K562 (cell line): ENCODE measurements around the gene ANKRD13D. TPM values are rescaled to one million over a fixed set of nuclear protein-coding genes. Genes with fewer than 3 reads are reported as not detected.

Experiments used
- ARNT ChIP-seq, 2 experiments: fragments of 450-650 bp; IDR thresholded peaks; 2 replicates each; pipeline ENCODE4 v1.6.1; 2016; ENCODE audit warnings: mild to moderate bottlenecking in 1 of 2
- CHCHD3 ChIP-seq: fragments of 250-450 bp; sonication (Bioruptor Pico); IDR thresholded peaks from 2 replicates; pipeline ENCODE4 v2.1.2; 2022; ENCODE audit warnings: mild to moderate bottlenecking
- CREB3L1 ChIP-seq: fragments of 450-650 bp; IDR thresholded peaks from 2 replicates; pipeline ENCODE4 v1.6.1; 2014; ENCODE audit warnings: low read depth, mild to moderate bottlenecking, moderate library complexity, borderline replicate concordance
- CREB5 ChIP-seq: fragments of 250-450 bp; sonication (Bioruptor Pico); IDR thresholded peaks from 2 replicates; pipeline ENCODE4 v1.5.0; 2020; ENCODE audit warnings: mild to moderate bottlenecking
- ESRRB ChIP-seq: fragments of 250-450 bp; sonication (Bioruptor Pico); IDR thresholded peaks from 2 replicates; pipeline ENCODE4 v1.5.0; 2020; ENCODE audit warnings: mild to moderate bottlenecking, moderate library complexity, borderline replicate concordance
- FOXM1 ChIP-seq, 2 experiments: fragments of 450-650 bp in 1 of 2; sonication (generic) in 1 of 2; formaldehyde crosslinking in 1 of 2; IDR thresholded peaks; 2 replicates each; pipeline versions ENCODE4 v1.6.1 to v1.9.0; 2017 to 2022; ENCODE audit warnings: low read depth in 2 of 2, mild to moderate bottlenecking in 2 of 2, missing genetic modification reagents in 1 of 2, moderate library complexity in 1 of 2
- GATA2 ChIP-seq: sonication (generic); formaldehyde crosslinking; IDR thresholded peaks from 2 replicates; pipeline ENCODE4 v1.4.0; 2020; ENCODE audit warnings: mild to moderate bottlenecking, missing genetic modification reagents
- HDAC3 ChIP-seq: fragments of 450-650 bp; IDR thresholded peaks from 2 replicates; pipeline ENCODE4 v1.6.1; 2018; ENCODE audit warnings: borderline replicate concordance, mild to moderate bottlenecking, moderate library complexity; ENCODE audit not compliant: partially characterized antibody
- HDAC8 ChIP-seq: fragments of 450-650 bp; IDR thresholded peaks from 2 replicates; pipeline ENCODE4 v1.6.1; 2016; ENCODE audit warnings: mild to moderate bottlenecking, missing genetic modification characterization, moderate library complexity, missing compliant biosample characterization
- NCOA4 ChIP-seq: fragments of 450-650 bp; IDR thresholded peaks from 2 replicates; pipeline ENCODE4 v1.6.1; 2018; ENCODE audit warnings: mild to moderate bottlenecking; ENCODE audit not compliant: partially characterized antibody
- SAFB2 ChIP-seq: fragments of 200-400 bp; formaldehyde crosslinking; IDR thresholded peaks from 2 replicates; pipeline ENCODE4 v1.6.1; 2018; ENCODE audit warnings: borderline replicate concordance, low read length, low read depth, moderate library complexity; ENCODE audit not compliant: severe bottlenecking
- SLC30A9 ChIP-seq: fragments of 250-450 bp; sonication (Bioruptor Pico); IDR thresholded peaks from 2 replicates; pipeline ENCODE4 v1.8.0; 2022; ENCODE audit warnings: mild to moderate bottlenecking, moderate library complexity
- TAF1 ChIP-seq: IDR thresholded peaks from 2 replicates; pipeline ENCODE4 v1.6.1; 2011; ENCODE audit warnings: mild to moderate bottlenecking, low read length, moderate library complexity; ENCODE audit not compliant: insufficient read depth, control insufficient read depth, severe bottlenecking; ENCODE audit errors: extremely low read depth
- USF1 ChIP-seq: sonication (generic); formaldehyde crosslinking; IDR thresholded peaks from 2 replicates; pipeline ENCODE4 v1.9.0; 2022; ENCODE audit warnings: mild to moderate bottlenecking, missing genetic modification reagents
- ZBTB2 ChIP-seq: fragments of 450-650 bp; IDR thresholded peaks from 2 replicates; pipeline ENCODE4 v1.6.1; 2016; ENCODE audit warnings: antibody characterized with exemption
- ZBTB7A ChIP-seq: IDR thresholded peaks from 2 replicates; pipeline ENCODE4 v1.6.1; 2011; ENCODE audit warnings: low read depth, mild to moderate bottlenecking, low read length, moderate library complexity, borderline replicate concordance; ENCODE audit not compliant: control insufficient read depth
- ZNF140 ChIP-seq: fragments of 250-450 bp; sonication (Bioruptor Pico); IDR thresholded peaks from 2 replicates; pipeline ENCODE4 v1.8.0; 2021; ENCODE audit warnings: moderate library complexity, mild to moderate bottlenecking, inconsistent platforms
- ZNF212 ChIP-seq: fragments of 450-650 bp; formaldehyde crosslinking; IDR thresholded peaks from 2 replicates; pipeline ENCODE4 v1.4.0; 2020; ENCODE audit warnings: mild to moderate bottlenecking
- ZNF512 ChIP-seq: IDR thresholded peaks from 2 replicates; pipeline ENCODE4 v1.6.1; 2016; ENCODE audit warnings: missing genetic modification characterization, missing compliant biosample characterization
- polyA plus RNA-seq, 8 experiments: library from polyadenylated mRNA; depleted of rRNA in 4 of 8; stranded (reverse) in 5 of 8; unstranded in 3 of 8; fragments of >200 nt; fragmentation: Nextera tagmentation in 2 of 8; fragmentation: Illumina TruSeq in 1 of 8; extraction: Ambion mirVana in 2 of 8; extraction: Trizol in 1 of 8; gene quantifications; 2 replicates each; pipeline versions ENCODE4 v1.2.1 to v1.2.3, GENCODE V29; 2011 to 2014; ENCODE audit warnings: inconsistent platforms in 1 of 8, missing spikeins in 1 of 8
- total RNA-seq, 7 experiments: library from RNA; depleted of rRNA in 6 of 7; stranded (reverse); fragments of >200 nt in 6 of 7; fragmentation: Illumina TruSeq in 2 of 7; extraction: Trizol in 2 of 7; gene quantifications; 2 replicates each; pipeline versions ENCODE4 v1.2.1 to v1.2.3, GENCODE V29; 2011 to 2021; ENCODE audit warnings: low replicate concordance in 1 of 7

The ANKRD13D gene
- total and polyA plus RNA-seq, 9 of the 15 experiments (the other 6 are each of a cell fraction or from before 2014, with no cell fraction given) = 0.94 to 40.9 (median 22.4) TPM

- TF ChIP-seq SLC30A9 (no peak), TAF1 (peak; percentile 41), ZNF212 (CRISPR knock-in tag) (no peak), HDAC8 (tag) (no peak), ZBTB2 (0 out of 2 replicates have a peak, but pooled peaks have one; percentile 17), ESRRB (no peak), ARNT (IDR thresholded peaks at IDR 0.05) (no peak), CREB5 (CRISPR knock-in tag) (no peak), ZNF140 (no peak), ZNF512 (tag) (no peak), GATA2 (no peak), NCOA4 (no peak), SAFB2 (no peak), CREB3L1 (peak; percentile 58; the same call in 1 of the 2 replicates), CHCHD3 (CRISPR knock-in tag) (no peak), ZBTB7A (0 out of 2 replicates have a peak, but pooled peaks have one; percentile 29), FOXM1 (IDR thresholded peaks at IDR 0.05; ENCODE audit: low read depth) (no peak), FOXM1 (CRISPR knock-in tag; IDR thresholded peaks at IDR 0.05; ENCODE audit: low read depth) (no peak), HDAC3 (no peak), USF1 (CRISPR knock-in tag) (peak; percentile 74)
Observed at GRCh38 chr11:67240576-67241389, 48.3 kb upstream of the ANKRD13D start (continued).
